GM12874 (cell line): ENCODE results near the gene KCNH3.
"Not testable (repeated sequence)": the region's sequence is repeated elsewhere in the genome, so short reads cannot be mapped to it uniquely, and the experiment has no call there.

Experiments used
- TF ChIP-seq, protein P1 (sequence below): IDR thresholded peaks from 2 replicates; pipeline ENCODE4 v1.5.1; 2011; ENCODE audit warnings: low read depth, mild to moderate bottlenecking, control low read depth, low read length, moderate library complexity; ENCODE audit not compliant: insufficient read depth

Gene KCNH3

GRCh38 chr12:49604856-49605255 lies 66.0 kb downstream of the KCNH3 start:
- TF ChIP-seq, protein P1, sequence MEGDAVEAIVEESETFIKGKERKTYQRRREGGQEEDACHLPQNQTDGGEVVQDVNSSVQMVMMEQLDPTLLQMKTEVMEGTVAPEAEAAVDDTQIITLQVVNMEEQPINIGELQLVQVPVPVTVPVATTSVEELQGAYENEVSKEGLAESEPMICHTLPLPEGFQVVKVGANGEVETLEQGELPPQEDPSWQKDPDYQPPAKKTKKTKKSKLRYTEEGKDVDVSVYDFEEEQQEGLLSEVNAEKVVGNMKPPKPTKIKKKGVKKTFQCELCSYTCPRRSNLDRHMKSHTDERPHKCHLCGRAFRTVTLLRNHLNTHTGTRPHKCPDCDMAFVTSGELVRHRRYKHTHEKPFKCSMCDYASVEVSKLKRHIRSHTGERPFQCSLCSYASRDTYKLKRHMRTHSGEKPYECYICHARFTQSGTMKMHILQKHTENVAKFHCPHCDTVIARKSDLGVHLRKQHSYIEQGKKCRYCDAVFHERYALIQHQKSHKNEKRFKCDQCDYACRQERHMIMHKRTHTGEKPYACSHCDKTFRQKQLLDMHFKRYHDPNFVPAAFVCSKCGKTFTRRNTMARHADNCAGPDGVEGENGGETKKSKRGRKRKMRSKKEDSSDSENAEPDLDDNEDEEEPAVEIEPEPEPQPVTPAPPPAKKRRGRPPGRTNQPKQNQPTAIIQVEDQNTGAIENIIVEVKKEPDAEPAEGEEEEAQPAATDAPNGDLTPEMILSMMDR: no peak

DNA sequence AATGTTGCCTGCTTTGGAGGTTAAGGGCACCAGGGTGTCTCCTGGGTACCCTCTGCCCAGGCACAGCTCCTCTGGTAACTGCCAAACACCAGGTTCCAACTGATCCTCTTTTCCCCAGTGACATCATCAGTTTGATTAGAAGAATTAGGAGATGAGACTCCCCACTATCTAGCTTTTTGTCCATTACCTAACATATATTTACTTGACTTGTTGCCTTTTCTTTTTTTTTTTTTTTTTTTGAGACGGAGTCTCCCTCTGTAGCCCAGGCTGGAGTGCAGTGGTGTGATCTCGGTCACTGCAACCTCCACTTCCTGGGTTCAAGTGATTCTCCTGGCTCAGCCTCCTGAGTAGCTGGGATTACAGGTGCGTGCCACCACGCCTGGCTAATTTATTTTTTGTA lies 66.7 kb downstream of the KCNH3 start, which contains the start of gene FAM186B:
Gene FAM186B (minus strand): TSS at position 101 of the 400 bp plus-strand sequence. CDS start 162 bp downstream, outside the sequence.
- TF ChIP-seq, protein P1: not testable (repeated sequence)
